GM18517 (cell line): ENCODE results near the gene MIS12.

Source experiments
- ATAC-seq: cut with Tn5 transposase; IDR thresholded peaks from one replicate; pipeline ENCODE4 v1.9.1; 2021; ENCODE audit warnings: mild to moderate bottlenecking, moderate library complexity; ENCODE audit not compliant: unreplicated experiment

The MIS12 gene

GRCh38 chr17:5499476-5500231 lies 13.3 kb downstream of the MIS12 start:
- no peak for ATAC-seq

GRCh38 chr17:5500247-5500588 lies 13.9 kb downstream of the MIS12 start:
- ATAC-seq: no peak

GRCh38 chr17:5500589-5501391 lies 14.4 kb downstream of the MIS12 start:
- no peak for ATAC-seq

DNA sequence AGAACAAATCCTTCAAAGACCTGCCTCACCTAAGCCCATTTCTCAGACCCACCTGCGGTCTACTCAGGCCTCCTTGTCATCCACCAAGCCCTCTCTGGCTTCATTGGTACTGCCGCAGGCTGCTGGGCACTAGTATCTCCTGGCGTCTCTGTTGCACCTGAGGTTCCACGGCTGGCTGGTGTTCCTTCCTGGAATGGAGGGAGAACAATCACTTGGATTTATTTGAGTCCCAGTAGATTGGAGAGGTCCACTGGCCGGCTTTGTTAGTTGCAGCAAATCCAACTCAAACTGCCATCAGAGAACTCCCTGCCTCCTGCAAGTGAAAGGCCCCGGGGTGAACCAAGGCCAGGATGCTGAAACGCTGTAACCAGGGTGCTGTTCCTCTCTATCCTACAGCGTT lies 15.3 kb downstream of the MIS12 start:
- ATAC-seq: no peak

GRCh38 chr17:5502552-5502951 lies 16.2 kb downstream of the MIS12 start:
- no peak for ATAC-seq

GRCh38 chr17:5506307-5506706 lies 19.9 kb downstream of the MIS12 start:
- no peak for ATAC-seq

DNA sequence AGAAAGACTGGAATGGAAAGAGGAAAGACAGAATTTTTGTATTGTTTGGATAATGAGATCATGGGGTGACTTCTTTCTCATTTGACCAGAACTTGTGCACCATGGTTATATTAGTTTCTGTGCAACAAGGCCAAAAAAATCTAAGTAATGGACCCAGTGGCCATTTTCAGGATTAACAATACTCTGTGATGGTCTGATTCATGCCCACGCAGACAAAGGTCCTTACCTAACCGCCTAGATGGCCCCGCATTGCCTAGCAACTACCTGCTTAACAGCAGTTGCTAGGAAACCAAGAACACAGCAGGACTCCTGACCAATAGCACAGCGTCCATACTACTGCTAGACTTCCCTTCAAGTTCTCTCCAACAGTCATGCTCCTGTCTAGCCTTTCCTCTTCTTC lies 22.4 kb downstream of the MIS12 start:
- ATAC-seq: no peak

- no peak for ATAC-seq
Observed at GRCh38 chr17:5509482-5509881, 23.1 kb downstream of the MIS12 start.

DNA sequence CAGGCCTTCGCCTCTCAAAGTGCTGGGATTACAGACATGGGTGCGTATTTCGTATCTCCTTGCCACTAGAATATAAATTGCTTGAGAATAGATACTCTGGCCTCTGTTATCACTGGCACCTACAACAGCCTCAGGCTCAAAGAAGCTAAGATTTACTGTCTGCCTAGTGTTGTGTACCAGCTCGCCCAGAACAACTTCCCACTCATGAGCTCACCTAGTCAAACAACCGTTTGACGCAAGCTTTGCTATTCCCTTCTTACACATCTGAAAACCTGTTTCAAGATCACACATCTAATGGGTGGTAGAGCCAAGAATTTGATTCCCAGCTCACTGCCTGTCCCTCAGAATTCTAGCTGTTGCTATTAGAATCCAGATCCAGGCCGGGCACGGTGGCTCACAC lies 24.4 kb downstream of the MIS12 start:
- no peak for ATAC-seq

DNA sequence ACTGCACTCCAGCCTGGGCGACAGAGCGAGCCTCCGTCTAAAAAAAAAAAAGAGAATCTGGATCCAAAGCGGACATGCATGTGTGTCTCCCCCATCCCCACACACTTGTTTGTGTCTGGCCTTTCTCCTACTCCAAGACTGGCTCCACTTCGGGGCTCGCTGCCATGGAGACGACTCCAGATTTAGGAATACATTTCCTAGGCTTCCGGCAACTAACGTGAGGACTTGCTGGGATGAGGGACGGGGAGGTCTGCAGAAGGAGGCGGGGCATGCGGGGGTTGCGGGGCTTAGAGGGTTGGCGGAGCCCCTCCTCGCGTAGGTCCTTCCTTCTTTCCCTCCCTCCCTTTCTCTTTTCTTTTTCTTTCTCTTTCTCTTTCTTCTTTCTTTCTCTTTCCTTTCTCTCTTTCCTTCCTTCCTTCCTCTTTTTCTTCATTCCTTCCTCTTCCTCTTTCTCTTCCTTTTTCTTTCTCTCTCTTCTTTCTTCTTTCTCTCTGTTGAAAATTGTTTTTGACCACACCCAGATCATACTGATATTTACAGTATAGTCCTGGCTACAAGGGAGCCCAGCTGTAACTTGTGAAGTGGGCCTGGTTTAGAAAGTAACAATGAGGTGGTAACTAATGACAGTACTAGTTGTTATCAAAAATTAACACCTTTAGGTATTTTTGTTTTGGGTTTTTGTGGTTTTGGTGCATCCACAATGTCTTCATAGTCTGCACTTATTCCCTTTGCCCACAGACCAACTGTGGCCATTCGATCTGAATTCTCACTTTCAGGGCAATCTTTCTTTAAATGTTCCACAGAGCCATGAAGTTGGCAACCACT lies 25.2 kb downstream of the MIS12 start:
- ATAC-seq: no peak

DNA sequence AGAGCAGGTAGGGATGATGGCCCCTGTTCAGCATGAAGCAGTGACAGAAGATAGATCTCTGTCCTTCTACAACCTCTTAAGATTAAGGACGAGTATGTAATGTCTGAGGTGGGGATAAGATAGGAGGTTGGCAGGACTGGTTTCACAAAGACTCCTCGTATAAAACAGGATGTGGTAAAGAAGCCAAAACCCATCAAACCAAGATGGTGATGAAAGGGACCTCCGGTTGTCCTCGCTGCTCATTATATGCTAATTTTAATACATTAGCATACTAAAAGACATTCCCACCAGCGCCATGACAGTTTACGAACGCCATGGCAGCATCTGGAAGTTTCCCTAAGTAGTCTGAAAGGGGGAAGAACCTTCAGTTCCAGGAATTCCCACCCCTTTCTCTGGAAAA lies 27.3 kb downstream of the MIS12 start:
- ATAC-seq: no peak

GRCh38 chr17:5514976-5515375 lies 28.6 kb downstream of the MIS12 start:
- no peak for ATAC-seq

DNA sequence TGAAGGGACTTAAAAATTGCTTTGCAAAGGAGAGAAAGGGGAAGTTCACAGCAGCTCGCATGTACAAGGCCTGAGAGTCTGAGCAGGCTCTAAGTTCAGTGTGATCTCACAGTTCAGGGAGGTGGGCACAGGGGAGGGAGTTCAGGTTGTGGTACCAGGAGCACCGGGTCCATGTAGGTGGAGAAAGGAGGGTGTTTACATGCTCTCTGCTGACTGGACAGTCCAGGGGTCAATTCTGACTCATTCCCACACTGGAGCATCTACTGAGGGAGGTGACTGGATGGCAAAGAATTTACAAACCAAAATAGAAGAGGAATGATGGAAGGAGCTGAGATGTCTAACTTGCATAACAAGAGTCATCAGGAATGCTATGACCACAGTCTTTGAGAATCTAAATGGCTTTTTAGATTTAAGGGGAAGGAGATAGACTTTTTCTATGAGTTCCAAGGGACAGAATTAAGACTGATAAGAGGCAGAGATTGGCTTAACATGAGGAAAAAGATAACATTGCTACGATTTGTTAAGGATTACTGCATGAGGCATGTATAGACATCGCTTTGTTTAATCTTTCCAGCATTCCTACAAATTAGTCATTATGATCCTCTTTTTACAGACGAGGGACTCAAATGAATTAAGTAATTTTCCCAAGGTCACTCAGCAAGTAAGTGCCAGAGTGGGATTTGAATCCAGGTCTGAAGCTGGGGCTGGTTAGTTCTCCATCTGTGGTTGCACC lies 29.9 kb downstream of the MIS12 start:
- no peak for ATAC-seq

GRCh38 chr17:5522476-5522875 lies 36.1 kb downstream of the MIS12 start:
- no peak for ATAC-seq

DNA sequence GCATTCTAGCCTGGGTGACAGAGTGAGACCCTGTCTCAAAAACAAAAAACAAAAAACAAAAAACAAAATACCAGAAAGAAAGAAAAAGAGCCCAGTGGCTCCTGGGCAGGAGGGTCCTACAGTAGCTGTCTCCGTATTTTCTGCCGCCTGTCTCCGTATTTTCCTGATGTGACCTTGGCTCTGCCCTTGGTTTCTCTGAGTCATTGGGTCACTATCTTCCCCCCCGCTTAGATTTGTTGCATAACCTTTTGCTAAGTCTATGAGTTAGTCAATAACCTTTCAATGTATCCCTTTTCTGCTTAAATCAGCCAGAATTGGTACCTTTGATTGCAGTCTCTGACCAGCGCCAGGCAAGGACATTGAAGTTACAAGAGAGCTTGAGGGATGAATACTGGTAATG lies 36.9 kb downstream of the MIS12 start:
- no peak for ATAC-seq

DNA sequence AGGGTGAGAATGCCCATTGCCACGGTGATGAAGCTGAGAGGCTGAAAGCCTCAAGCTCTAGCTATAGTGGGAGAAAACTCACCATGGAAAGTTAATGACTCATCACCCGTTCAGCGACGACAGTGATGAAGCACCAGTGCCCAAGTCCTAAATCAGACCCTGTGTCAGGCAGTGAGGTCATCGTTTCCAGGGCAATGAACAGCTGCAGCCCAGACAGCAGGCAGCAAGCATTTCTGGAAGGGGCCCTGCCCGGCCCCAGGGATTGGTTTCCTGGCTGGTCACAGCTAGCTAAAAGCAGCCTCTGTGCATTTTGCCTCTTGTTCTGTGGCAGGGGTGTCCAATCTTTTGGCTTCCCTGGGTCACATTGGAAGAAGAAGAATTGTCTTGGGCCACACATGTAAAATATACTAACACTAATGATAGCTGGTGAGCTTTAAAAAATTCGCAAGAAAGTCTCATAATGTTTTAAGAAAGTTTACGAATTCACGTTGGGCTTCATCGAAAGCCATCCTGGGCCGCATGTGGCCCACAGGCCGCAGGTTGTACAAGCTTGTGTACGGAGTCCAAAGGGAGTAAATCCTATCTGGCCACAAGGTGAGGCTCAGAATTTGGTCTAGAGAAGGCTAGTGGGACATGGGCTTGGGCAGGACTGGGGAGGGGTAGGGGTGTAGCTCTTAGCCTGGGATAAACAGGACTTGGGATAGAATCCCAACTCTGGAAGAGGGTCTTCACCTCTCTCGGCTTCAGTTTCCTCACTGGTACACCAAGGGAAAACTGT lies 40.6 kb downstream of the MIS12 start:
- no peak for ATAC-seq

GRCh38 chr17:5527601-5528250 lies 41.4 kb downstream of the MIS12 start:
- no peak for ATAC-seq

DNA sequence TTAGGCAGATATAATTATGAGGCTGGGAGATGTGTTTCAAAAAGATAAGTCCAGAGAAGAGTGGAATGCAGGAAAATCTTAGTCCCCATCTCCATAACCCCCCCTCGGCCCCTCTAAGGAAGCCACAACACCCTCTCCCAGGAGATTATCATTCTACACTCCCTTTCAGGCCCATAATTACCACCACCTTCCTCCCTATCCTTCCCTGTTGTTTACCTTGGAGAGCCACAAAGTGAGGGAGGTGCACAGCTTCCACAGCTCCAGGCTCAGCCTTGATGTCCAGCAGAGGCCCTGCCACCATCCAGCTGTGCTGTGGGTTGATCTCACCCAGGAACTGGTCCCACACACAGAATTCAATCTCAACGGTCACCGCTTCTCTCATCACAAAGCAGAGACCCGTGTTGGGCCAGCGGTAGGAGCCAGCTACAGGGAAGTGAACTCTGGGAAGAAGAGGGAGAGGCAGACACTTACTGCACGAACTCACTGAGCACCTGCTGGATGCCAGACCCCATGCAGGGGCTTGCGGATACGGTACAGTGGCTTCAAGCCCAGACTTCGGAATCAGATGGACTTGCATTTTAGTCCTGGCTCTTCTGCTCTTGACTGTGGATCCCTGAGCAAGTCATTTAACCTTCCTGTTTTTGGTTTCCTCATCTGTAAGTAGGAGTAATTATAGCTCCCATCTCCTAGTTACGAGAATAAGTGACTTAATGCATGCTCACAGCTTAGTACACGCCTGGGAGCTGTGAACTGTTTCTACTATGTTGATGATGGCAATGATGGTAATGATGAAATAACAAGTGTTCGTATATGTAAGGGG lies 44.1 kb downstream of the MIS12 start:
- ATAC-seq: no peak

GRCh38 chr17:5531085-5531418 lies 44.7 kb downstream of the MIS12 start:
- no peak for ATAC-seq
